ENCODE measurements around the gene CGB8. TPM values are rescaled to one million over a fixed set of nuclear protein-coding genes. Genes with fewer than 3 reads are reported as not detected.
"Not testable (repeated sequence)": the region's sequence is repeated elsewhere in the genome, so short reads cannot be mapped to it uniquely, and the experiment has no call there.

Gene CGB8
- total RNA-seq, 1 donor: not detected

- H3K4me3 ChIP-seq (ENCODE audit: low read depth, low read length): peak overlapping the region; percentile 96
- no peak for TF ChIP-seq CTCF (IDR thresholded peaks at IDR 0.05; ENCODE audit: insufficient read depth, low read length)
- DNase-seq (ENCODE audit: low read depth): no peak
Observed at GRCh38 chr19:49085868-49086232, 36.9 kb upstream of the CGB8 start.

DNA sequence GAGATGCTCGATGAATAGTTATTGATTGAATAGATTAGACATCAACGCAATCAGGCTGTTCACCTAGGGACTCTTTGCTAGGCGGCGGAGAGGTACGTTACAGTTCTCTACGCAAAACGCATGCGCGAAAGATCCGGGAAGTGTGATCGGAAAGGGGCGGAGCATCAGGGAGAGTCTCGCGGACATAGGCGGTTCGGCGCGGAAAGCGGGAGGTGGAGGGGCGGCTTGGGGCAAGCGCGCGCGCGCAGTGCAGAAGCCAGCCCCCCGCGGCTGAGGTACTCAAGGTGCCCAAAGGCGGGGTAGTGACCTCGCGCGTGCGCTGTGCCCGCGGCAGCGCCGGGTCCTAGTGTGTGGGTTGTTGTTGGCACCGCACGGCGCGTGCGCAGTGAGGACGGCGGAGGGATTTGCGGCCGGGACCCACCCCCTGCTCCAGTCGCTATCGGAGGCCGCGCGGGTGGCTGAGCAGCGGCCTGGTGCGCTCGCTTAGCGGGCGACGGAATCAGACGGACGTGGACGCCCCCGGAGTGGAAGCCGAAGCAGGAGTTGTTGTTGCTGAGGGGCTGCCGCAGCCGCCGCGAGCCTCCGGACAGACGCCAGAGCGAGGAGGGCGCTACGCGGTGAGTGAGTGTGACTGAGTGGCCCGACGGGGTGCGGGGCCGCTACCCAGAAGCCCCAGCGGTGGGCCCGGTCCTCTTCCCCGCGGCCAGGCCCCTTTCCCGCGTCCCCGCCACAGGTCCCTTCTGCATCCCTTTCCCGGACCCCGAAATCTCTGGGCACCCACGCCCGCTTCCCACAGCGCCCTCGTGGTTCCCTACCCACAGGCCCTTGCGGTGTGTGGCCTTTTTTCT, 36.3 kb upstream of the CGB8 start, which contains the start of gene SNRNP70:
SNRNP70 (plus strand) TSS at position 432 of the 848 bp plus-strand sequence. CDS start 964 bp downstream, outside the sequence.
- peak; percentile 99 for DNase-seq (ENCODE audit: low read depth)
- TF ChIP-seq CTCF (IDR thresholded peaks at IDR 0.05; ENCODE audit: insufficient read depth, low read length): no peak
- peak within 1 kb of the TSS; percentile 96 for H3K4me3 ChIP-seq (ENCODE audit: low read depth, low read length)

DNA sequence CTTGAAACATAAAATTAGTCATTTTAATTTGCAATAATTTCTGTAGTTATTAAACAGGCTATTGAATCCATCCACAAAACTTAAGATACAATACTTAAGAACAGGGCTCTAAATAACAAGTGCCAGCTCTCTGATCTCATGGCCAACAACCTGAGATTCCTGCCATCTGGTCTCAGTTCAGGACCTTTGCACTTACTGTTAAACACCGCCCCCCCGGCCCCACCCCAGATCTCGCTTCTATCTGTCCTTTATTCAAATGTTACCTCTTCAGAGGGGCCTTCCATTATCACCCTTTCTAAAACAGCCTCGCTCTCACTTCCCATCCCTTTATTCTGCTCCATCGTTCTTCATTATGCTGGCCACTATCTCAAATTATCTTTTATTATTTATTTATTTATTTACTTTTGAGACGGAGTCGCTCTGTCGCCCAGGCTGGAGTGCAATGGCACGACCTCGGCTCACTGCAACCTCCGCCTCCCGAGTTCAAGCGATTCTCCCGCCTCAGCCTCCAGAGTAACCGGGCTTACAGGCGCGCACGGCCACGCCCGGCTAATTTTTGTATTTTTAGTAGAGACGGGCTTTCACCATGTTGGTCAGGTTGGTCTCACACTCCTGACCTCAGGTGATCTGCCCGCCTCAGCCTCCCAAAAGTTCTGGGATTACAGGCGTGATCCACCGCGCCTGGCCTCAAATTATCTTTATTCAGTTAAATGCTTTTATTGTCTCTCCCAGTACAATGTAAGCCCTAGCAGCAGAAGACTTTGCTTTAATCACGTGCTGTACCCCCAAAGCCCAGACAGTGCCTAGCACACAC, 35.5 kb upstream of the CGB8 start:
- no peak for TF ChIP-seq CTCF (IDR thresholded peaks at IDR 0.05; ENCODE audit: insufficient read depth, low read length)
- H3K4me3 ChIP-seq (ENCODE audit: low read depth, low read length): peak overlapping the region; percentile 65
- DNase-seq (ENCODE audit: low read depth): no peak

- no peak for TF ChIP-seq CTCF (IDR thresholded peaks at IDR 0.05; ENCODE audit: insufficient read depth, low read length)
- no peak for DNase-seq (ENCODE audit: low read depth)
- no peak overlapping the region for H3K4me3 ChIP-seq (ENCODE audit: low read depth, low read length)
Observed at GRCh38 chr19:49081273-49081672, 32.4 kb upstream of the CGB8 start.

GRCh38 chr19:49080392-49080791, 31.5 kb upstream of the CGB8 start:
- H3K4me3 ChIP-seq (ENCODE audit: low read depth, low read length): no peak overlapping the region
- no peak for DNase-seq (ENCODE audit: low read depth)
- TF ChIP-seq CTCF (IDR thresholded peaks at IDR 0.05; ENCODE audit: insufficient read depth, low read length): no peak

- H3K4me3 ChIP-seq (ENCODE audit: low read depth, low read length): not testable (repeated sequence)
- peak; percentile 68 for TF ChIP-seq CTCF (IDR thresholded peaks at IDR 0.05; ENCODE audit: insufficient read depth, low read length)
- peak; percentile 74 for DNase-seq (ENCODE audit: low read depth)
Observed at GRCh38 chr19:49074869-49075268, 26.0 kb upstream of the CGB8 start.

Measured in fibroblast of the aortic adventitia (primary cell).